ENCODE data around the gene PCED1B.
"Not testable (repeated sequence)": the region's sequence is repeated elsewhere in the genome, so short reads cannot be mapped to it uniquely, and the experiment has no call there.

Gene PCED1B

DNA sequence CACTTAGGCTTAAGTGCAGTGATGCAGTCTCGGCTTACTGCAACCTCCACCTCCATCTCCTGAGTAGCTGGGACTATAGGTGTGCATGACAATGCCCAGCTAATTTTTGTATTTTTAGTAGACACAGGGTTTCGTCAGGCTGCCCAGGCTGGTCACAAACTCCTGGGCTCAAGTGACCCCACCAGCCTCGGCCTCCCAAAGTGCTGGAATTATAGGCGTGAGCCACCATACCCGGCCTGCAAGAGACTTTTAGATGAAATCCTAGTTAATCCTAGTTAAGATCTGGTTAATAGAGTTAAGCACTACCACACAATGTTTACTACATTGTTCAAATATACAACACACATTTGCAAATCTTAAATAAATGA is 196.8 kb downstream of the PCED1B start:
- TF ChIP-seq ESRRG (CRISPR knock-in tag; IDR thresholded peaks at IDR 0.05) (no peak), ZNF565 (CRISPR knock-in tag; conservative IDR thresholded peaks at IDR 0.05; ENCODE audit: low read depth) (no peak), ZFP30 (CRISPR knock-in tag; IDR thresholded peaks at IDR 0.05) (no peak), RARB (CRISPR knock-in tag; IDR thresholded peaks at IDR 0.05) (no peak), ZC3H10 (CRISPR knock-in tag; IDR thresholded peaks at IDR 0.05) (no peak), OSR1 (CRISPR knock-in tag; IDR thresholded peaks at IDR 0.05) (no peak), GLIS3 (CRISPR knock-in tag; IDR thresholded peaks at IDR 0.05) (no peak), BACH2 (CRISPR knock-in tag; IDR thresholded peaks at IDR 0.05; ENCODE audit: borderline replicate concordance) (no peak), ZFP3 (CRISPR knock-in tag; IDR thresholded peaks at IDR 0.05) (no peak), CSRNP3 (CRISPR knock-in tag; IDR thresholded peaks at IDR 0.05) (no peak), ZNF8 (CRISPR knock-in tag; IDR thresholded peaks at IDR 0.05) (no peak), TCF4 (CRISPR knock-in tag; IDR thresholded peaks at IDR 0.05; ENCODE audit: borderline replicate concordance) (no peak), PPARA (CRISPR knock-in tag; IDR thresholded peaks at IDR 0.05; ENCODE audit: borderline replicate concordance) (no peak), SNAI2 (CRISPR knock-in tag; IDR thresholded peaks at IDR 0.05) (no peak), ARNTL (CRISPR knock-in tag; IDR thresholded peaks at IDR 0.05; ENCODE audit: borderline replicate concordance, low read depth) (no peak), ISL1 (CRISPR knock-in tag; IDR thresholded peaks at IDR 0.05) (no peak)
- TF ChIP-seq, protein P1, sequence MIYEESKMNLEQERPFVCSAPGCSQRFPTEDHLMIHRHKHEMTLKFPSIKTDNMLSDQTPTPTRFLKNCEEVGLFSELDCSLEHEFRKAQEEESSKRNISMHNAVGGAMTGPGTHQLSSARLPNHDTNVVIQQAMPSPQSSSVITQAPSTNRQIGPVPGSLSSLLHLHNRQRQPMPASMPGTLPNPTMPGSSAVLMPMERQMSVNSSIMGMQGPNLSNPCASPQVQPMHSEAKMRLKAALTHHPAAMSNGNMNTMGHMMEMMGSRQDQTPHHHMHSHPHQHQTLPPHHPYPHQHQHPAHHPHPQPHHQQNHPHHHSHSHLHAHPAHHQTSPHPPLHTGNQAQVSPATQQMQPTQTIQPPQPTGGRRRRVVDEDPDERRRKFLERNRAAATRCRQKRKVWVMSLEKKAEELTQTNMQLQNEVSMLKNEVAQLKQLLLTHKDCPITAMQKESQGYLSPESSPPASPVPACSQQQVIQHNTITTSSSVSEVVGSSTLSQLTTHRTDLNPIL (CRISPR knock-in tag; IDR thresholded peaks at IDR 0.05; ENCODE audit: low read depth), result no peak
- TF ChIP-seq, protein P2, sequence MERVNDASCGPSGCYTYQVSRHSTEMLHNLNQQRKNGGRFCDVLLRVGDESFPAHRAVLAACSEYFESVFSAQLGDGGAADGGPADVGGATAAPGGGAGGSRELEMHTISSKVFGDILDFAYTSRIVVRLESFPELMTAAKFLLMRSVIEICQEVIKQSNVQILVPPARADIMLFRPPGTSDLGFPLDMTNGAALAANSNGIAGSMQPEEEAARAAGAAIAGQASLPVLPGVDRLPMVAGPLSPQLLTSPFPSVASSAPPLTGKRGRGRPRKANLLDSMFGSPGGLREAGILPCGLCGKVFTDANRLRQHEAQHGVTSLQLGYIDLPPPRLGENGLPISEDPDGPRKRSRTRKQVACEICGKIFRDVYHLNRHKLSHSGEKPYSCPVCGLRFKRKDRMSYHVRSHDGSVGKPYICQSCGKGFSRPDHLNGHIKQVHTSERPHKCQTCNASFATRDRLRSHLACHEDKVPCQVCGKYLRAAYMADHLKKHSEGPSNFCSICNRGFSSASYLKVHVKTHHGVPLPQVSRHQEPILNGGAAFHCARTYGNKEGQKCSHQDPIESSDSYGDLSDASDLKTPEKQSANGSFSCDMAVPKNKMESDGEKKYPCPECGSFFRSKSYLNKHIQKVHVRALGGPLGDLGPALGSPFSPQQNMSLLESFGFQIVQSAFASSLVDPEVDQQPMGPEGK (CRISPR knock-in tag; IDR thresholded peaks at IDR 0.05; ENCODE audit: borderline replicate concordance), result no peak

GRCh38 chr12:47276621-47277309 is 197.3 kb downstream of the PCED1B start:
- no peak for ATAC-seq

More for the DNA sequence above, 196.8 kb downstream of the PCED1B start:
- ATAC-seq, result no peak

DNA sequence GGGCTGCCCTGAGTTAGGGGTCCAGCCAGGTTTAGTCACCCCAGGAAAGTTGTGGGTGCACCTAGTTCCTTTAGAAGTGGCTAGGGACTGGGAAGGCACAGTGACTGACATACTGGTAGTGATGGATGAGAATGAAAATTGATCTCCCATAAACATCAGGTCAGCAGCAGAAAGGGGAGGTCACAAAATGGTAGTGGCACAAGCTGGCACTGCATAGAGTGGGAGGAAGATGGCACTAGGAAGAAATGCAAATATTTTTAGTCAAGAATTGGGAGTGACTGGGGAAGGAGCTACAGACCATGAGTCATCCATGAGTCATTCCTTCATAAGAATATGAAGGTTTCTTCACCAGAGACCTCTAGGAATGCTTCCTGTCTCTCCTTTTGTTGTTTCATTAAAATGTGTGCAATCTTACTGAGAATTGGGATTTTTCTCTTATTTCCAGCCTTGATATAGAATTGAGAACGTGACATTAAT is 198.6 kb downstream of the PCED1B start:
- ATAC-seq, result peak; percentile 35; the same call in 2 of the 3 replicates

More at GRCh38 chr12:47276621-47277309, 197.3 kb downstream of the PCED1B start:
- TF ChIP-seq, protein P3, sequence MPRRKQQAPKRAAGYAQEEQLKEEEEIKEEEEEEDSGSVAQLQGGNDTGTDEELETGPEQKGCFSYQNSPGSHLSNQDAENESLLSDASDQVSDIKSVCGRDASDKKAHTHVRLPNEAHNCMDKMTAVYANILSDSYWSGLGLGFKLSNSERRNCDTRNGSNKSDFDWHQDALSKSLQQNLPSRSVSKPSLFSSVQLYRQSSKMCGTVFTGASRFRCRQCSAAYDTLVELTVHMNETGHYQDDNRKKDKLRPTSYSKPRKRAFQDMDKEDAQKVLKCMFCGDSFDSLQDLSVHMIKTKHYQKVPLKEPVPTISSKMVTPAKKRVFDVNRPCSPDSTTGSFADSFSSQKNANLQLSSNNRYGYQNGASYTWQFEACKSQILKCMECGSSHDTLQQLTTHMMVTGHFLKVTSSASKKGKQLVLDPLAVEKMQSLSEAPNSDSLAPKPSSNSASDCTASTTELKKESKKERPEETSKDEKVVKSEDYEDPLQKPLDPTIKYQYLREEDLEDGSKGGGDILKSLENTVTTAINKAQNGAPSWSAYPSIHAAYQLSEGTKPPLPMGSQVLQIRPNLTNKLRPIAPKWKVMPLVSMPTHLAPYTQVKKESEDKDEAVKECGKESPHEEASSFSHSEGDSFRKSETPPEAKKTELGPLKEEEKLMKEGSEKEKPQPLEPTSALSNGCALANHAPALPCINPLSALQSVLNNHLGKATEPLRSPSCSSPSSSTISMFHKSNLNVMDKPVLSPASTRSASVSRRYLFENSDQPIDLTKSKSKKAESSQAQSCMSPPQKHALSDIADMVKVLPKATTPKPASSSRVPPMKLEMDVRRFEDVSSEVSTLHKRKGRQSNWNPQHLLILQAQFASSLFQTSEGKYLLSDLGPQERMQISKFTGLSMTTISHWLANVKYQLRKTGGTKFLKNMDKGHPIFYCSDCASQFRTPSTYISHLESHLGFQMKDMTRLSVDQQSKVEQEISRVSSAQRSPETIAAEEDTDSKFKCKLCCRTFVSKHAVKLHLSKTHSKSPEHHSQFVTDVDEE (CRISPR knock-in tag; IDR thresholded peaks at IDR 0.05), result no peak
- TF ChIP-seq ZC3H10 (CRISPR knock-in tag; IDR thresholded peaks at IDR 0.05) (no peak), ZNF70 (CRISPR knock-in tag; IDR thresholded peaks at IDR 0.05) (no peak), ZNF565 (CRISPR knock-in tag; conservative IDR thresholded peaks at IDR 0.05; ENCODE audit: low read depth) (no peak), PPARA (CRISPR knock-in tag; IDR thresholded peaks at IDR 0.05; ENCODE audit: borderline replicate concordance) (no peak), SNAI2 (CRISPR knock-in tag; IDR thresholded peaks at IDR 0.05) (no peak)

GRCh38 chr12:47279758-47280157 is 200.3 kb downstream of the PCED1B start:
- not testable (repeated sequence) for ATAC-seq

More for the DNA sequence above, 198.6 kb downstream of the PCED1B start:
- TF ChIP-seq ESRRG (CRISPR knock-in tag; IDR thresholded peaks at IDR 0.05), result no peak
- TF ChIP-seq SNAI2 (CRISPR knock-in tag; IDR thresholded peaks at IDR 0.05), result no peak
- no peak for TF ChIP-seq ZNF565 (CRISPR knock-in tag; conservative IDR thresholded peaks at IDR 0.05; ENCODE audit: low read depth)
- TF ChIP-seq ZNF8 (CRISPR knock-in tag; IDR thresholded peaks at IDR 0.05), result no peak
- no peak for TF ChIP-seq ZFP30 (CRISPR knock-in tag; IDR thresholded peaks at IDR 0.05)
- TF ChIP-seq ARNTL (CRISPR knock-in tag; IDR thresholded peaks at IDR 0.05; ENCODE audit: borderline replicate concordance, low read depth), result no peak
- TF ChIP-seq TCF4 (CRISPR knock-in tag; IDR thresholded peaks at IDR 0.05; ENCODE audit: borderline replicate concordance), result no peak
- TF ChIP-seq TOX (CRISPR knock-in tag; IDR thresholded peaks at IDR 0.05; ENCODE audit: borderline replicate concordance), result no peak
- TF ChIP-seq ZC3H10 (CRISPR knock-in tag; IDR thresholded peaks at IDR 0.05), result no peak
- TF ChIP-seq CSRNP3 (CRISPR knock-in tag; IDR thresholded peaks at IDR 0.05), result no peak
- no peak for TF ChIP-seq ZNF70 (CRISPR knock-in tag; IDR thresholded peaks at IDR 0.05)
- no peak for TF ChIP-seq PPARA (CRISPR knock-in tag; IDR thresholded peaks at IDR 0.05; ENCODE audit: borderline replicate concordance)
